ENCODE data around the gene ANTKMT. TPM values are rescaled to one million over a fixed set of nuclear protein-coding genes. Genes with fewer than 3 reads are reported as not detected.

ANTKMT gene
- total and polyA plus RNA-seq, 7 experiments from 2014 or later, result 11.9 to 26.8 (median 14.7) TPM

DNA sequence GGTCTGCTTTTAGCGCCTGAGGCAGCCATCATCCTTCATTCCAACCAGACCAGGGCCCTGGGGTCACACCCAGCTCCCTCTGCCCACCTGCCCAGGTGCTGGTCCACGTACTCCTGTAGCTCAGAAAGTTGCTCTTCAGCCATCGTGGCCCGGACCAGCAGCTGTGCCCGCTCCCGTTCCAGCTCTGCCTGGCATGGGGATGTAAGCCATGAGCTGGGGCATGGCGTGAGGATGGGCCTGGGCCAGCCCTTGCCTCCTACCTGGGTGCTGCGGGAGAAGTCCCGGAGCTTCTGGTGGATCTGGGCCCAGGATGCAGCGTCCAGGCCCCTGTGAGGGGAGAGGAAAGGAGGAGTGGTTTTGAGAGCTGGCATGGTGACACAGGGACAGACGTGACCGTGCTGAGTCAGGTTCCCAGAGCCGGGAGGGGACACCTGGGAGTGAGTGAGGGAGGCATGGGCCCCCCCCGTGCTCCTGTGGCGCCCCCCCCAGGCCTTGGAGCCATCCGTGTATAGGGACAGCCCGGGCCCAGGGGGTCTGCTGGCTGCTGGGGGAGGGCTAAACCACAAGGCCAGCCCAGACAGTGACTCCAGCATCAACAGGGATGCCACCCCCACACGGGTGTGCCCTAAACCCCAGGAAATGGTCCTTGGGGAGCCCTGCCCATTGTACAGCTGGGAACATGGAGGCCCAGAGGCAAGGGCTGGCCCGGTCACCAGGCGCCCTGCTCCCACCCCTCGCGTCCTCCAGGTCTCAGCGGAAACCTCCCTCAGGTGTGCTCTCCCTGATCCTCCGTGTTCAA lies 2.1 kb downstream of the ANTKMT start:
- Histone ChIP-seq H3K9me3 (ENCODE audit: control insufficient read depth in 2 of 3, low read length in 3 of 3) (no peaks in the 10 kb centered on the region), H3K4me3 (ENCODE audit: low read length) (no peak overlapping the region), H3K27me3 (ENCODE audit: control insufficient read depth in 2 of 2, insufficient read depth in 2 of 2, low read length in 2 of 2) (no peaks in the 10 kb centered on the region), H3K4me1 (ENCODE audit: control insufficient read depth in 2 of 2, insufficient read depth in 2 of 2, low read length in 2 of 2) (peaks cover 25 to 28% of the 10 kb centered on the region in 2 donors), H3K27ac (ENCODE audit: low read depth, low read length) (no peak overlapping the region), H3K36me3 (ENCODE audit: control insufficient read depth in 2 of 3, insufficient read depth in 3 of 3, low read length in 3 of 3) (no peaks in the 10 kb centered on the region)
- intact Hi-C loops (cut with micrococcal nuclease), result no loop called here
- Mint-ChIP-seq H3K27ac (peak overlapping the region in 1 of 9 donors; percentile 9), H3K27me3 (peaks cover 0 to 16% (median 0%) of the 10 kb centered on the region in 5 donors), H3K9me3 (no peaks in the 10 kb centered on the region), H3K4me1 (peaks cover 0 to 26% (median 17%) of the 10 kb centered on the region in 7 donors), H3K4me3 (peak overlapping the region in 6 of 10 donors; percentile 17 to 87 (median 36)), H3K36me3 (no peaks in the 10 kb centered on the region)
- ChIA-PET POLR2A (interaction anchor here (0.6 to 3.1 kb wide), 2 partner anchors 17 to 53 kb away, joined by 3 to 11 read pairs; partner anchors contain the start of gene CIAO3), CTCF (interaction anchor here (1.0 to 1.5 kb wide), 2 partner anchors 10 to 28 kb away, joined by 3 to 7 read pairs; no protein-coding TSS in a partner anchor)
- ATAC-seq (no peak), DNase-seq (no peak)

DNA sequence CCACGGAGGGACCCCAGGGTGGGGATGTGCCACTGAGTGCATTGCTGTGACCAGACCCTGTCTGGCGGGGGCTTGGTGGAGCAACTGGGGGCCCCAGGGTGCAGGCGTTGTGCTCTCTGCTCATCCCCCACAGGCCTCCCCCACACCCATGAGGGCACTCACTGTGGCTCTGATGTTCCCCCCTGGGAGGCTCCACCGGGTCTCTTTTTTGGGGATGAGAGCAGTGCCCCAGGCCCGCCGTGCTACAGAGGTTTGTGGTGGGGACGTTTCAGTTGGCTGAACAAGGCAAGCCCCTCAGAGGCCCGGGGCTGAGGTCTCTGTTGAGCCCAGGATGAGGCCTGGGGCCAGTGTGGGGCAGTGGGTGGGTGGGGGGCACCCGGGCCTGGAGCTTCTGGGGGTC lies 2.7 kb downstream of the ANTKMT start:
- Mint-ChIP-seq H3K27me3 (peaks cover 0 to 16% (median 0%) of the 10 kb centered on the region in 5 donors), H3K9me3 (no peaks in the 10 kb centered on the region), H3K27ac (no peak overlapping the region), H3K36me3 (no peaks in the 10 kb centered on the region), H3K4me3 (peak overlapping the region in 1 of 10 donors; percentile 41), H3K4me1 (peaks cover 0 to 26% (median 16%) of the 10 kb centered on the region in 7 donors)
- ATAC-seq, result no peak
- DNase-seq, result no peak
- POLR2A ChIA-PET, result interaction anchor here (3.1 kb wide), 1 partner anchor 17 kb away, joined by 11 read pairs; the partner anchor contains the start of gene CIAO3
- Histone ChIP-seq H3K9me3 (ENCODE audit: control insufficient read depth in 2 of 3, low read length in 3 of 3) (no peaks in the 10 kb centered on the region), H3K27ac (ENCODE audit: low read depth, low read length) (no peak overlapping the region), H3K27me3 (ENCODE audit: control insufficient read depth in 2 of 2, insufficient read depth in 2 of 2, low read length in 2 of 2) (no peaks in the 10 kb centered on the region), H3K4me1 (ENCODE audit: control insufficient read depth in 2 of 2, insufficient read depth in 2 of 2, low read length in 2 of 2) (peaks cover 25 to 28% of the 10 kb centered on the region in 2 donors), H3K4me3 (ENCODE audit: low read length) (no peak overlapping the region), H3K36me3 (ENCODE audit: control insufficient read depth in 2 of 3, insufficient read depth in 3 of 3, low read length in 3 of 3) (no peaks in the 10 kb centered on the region)
- CTCF ChIA-PET, result interaction anchor here (0.9 to 1.0 kb wide), 2 partner anchors 28 to 61 kb away, joined by 3 read pairs; no protein-coding TSS in a partner anchor
- intact Hi-C loops (cut with micrococcal nuclease), result no loop called here

DNA sequence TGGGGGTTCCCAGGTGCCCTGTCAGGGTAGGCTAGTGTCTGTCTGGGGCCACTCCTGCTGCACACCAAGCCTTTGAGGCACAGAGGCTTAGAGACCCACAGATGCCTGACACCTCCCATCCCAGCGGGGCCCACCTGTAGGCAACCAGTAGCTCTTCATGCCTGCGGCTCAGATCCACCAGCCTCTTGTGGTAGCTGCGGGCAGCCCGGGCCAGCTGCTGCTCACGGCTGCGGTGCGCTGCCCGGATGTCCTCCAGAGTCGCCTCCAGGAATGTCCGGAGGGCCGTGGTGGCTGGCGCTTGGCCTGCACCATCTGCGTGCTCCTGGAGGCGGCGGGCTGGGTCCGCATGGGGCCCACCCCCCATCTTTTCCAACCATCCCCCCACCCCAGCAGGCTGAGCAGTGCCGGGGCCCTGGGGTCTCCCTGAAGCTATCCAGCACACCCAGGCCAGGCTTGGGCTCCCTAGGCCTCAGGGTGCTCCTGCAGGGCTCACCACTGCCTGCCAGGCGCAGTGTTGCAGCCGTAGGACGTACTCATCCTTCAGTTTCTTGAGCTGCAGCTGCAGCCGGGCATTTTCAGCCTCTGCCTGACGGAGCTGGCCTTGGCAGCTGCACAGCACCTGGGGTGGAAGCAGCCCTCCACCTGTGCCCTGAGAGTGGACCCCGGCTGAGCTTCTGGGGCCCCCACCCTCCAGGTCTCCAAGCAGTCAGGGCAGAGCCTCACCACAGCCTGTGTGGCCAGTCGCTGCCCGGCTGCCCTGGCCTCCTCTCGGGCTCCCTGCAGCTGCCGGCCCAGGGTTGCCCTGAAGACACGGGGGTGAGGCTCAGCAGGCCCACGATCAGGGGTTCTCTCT lies 3.5 kb downstream of the ANTKMT start:
- Histone ChIP-seq H3K4me3 (ENCODE audit: low read length) (no peak overlapping the region), H3K27me3 (ENCODE audit: control insufficient read depth in 2 of 2, insufficient read depth in 2 of 2, low read length in 2 of 2) (no peaks in the 10 kb centered on the region), H3K9me3 (ENCODE audit: control insufficient read depth in 2 of 3, low read length in 3 of 3) (no peaks in the 10 kb centered on the region), H3K27ac (ENCODE audit: low read depth, low read length) (no peak overlapping the region), H3K4me1 (ENCODE audit: control insufficient read depth in 2 of 2, insufficient read depth in 2 of 2, low read length in 2 of 2) (peaks cover 22 to 23% of the 10 kb centered on the region in 2 donors), H3K36me3 (ENCODE audit: control insufficient read depth in 2 of 3, insufficient read depth in 3 of 3, low read length in 3 of 3) (no peaks in the 10 kb centered on the region)
- H3K27me3 Mint-ChIP-seq, result peaks cover 0 to 10% (median 0%) of the 10 kb centered on the region in 5 donors
- ChIA-PET CTCF (interaction anchor here (0.9 to 1.4 kb wide), 3 partner anchors 12 to 60 kb away, joined by 3 to 4 read pairs (median 4); no protein-coding TSS in a partner anchor), POLR2A (interaction anchor here (0.5 to 0.9 kb wide), 2 partner anchors 11 to 53 kb away, joined by 3 to 4 read pairs; no protein-coding TSS in a partner anchor)
- no peak for ATAC-seq
- H3K36me3 Mint-ChIP-seq, result no peaks in the 10 kb centered on the region
- peaks cover 0 to 21% (median 9%) of the 10 kb centered on the region in 7 donors for H3K4me1 Mint-ChIP-seq
- H3K9me3 Mint-ChIP-seq, result no peaks in the 10 kb centered on the region
- H3K27ac Mint-ChIP-seq, result no peak overlapping the region
- H3K4me3 Mint-ChIP-seq, result no peak overlapping the region
- intact Hi-C loops (cut with micrococcal nuclease), result loop anchor here in 1 of 2 donors (5.0 kb wide), 1 partner anchor 587 kb away; the partner anchor contains the start of gene NPRL3
- no peak for DNase-seq

DNA sequence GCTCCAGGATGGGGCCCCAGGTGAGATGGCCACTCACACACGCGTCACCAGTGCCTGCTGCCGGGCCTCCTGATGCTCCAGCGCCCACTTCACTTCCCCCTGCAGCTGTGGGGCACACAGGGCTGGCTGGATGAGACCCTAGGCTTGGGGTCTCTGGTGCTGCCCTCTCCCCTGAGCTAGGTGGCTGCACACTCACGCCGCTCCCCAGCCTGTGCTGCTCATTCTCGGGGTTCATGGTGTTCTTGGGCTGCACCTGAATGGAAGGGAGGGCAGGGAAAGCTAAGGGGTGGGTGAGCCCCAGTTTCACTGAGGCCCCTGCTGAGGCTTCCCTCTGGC lies 4.1 kb downstream of the ANTKMT start:
- intact Hi-C loops (cut with micrococcal nuclease), result loop anchor here in 1 of 2 donors (5.0 kb wide), 1 partner anchor 588 kb away; the partner anchor contains the start of gene NPRL3
- H3K36me3 ChIP-seq (ENCODE audit: control insufficient read depth in 2 of 3, insufficient read depth in 3 of 3, low read length in 3 of 3), result no peaks in the 10 kb centered on the region
- no peak overlapping the region for H3K27ac Mint-ChIP-seq
- H3K9me3 Mint-ChIP-seq, result no peaks in the 10 kb centered on the region
- DNase-seq, result no peak
- H3K4me3 ChIP-seq (ENCODE audit: low read length), result no peak overlapping the region
- no peaks in the 10 kb centered on the region for H3K27me3 ChIP-seq (ENCODE audit: control insufficient read depth in 2 of 2, insufficient read depth in 2 of 2, low read length in 2 of 2)
- POLR2A ChIA-PET, result interaction anchor here (0.9 to 1.4 kb wide), 2 partner anchors 11 to 16 kb away, joined by 3 to 5 read pairs; partner anchors contain the start of gene CIAO3
- H3K27me3 Mint-ChIP-seq, result peaks cover 0 to 9% (median 0%) of the 10 kb centered on the region in 5 donors
- H3K4me1 Mint-ChIP-seq, result peaks cover 0 to 15% (median 9%) of the 10 kb centered on the region in 7 donors
- ATAC-seq, result no peak
- no peaks in the 10 kb centered on the region for H3K36me3 Mint-ChIP-seq
- CTCF ChIA-PET, result interaction anchor here (1.0 to 1.4 kb wide), 3 partner anchors 13 to 335 kb away, joined by 3 to 4 read pairs (median 4); no protein-coding TSS in a partner anchor
- H3K4me1 ChIP-seq (ENCODE audit: control insufficient read depth in 2 of 2, insufficient read depth in 2 of 2, low read length in 2 of 2), result peaks cover 18 to 20% of the 10 kb centered on the region in 2 donors
- no peak overlapping the region for H3K4me3 Mint-ChIP-seq
- H3K9me3 ChIP-seq (ENCODE audit: control insufficient read depth in 2 of 3, low read length in 3 of 3), result no peaks in the 10 kb centered on the region
- H3K27ac ChIP-seq (ENCODE audit: low read depth, low read length), result no peak overlapping the region

DNA sequence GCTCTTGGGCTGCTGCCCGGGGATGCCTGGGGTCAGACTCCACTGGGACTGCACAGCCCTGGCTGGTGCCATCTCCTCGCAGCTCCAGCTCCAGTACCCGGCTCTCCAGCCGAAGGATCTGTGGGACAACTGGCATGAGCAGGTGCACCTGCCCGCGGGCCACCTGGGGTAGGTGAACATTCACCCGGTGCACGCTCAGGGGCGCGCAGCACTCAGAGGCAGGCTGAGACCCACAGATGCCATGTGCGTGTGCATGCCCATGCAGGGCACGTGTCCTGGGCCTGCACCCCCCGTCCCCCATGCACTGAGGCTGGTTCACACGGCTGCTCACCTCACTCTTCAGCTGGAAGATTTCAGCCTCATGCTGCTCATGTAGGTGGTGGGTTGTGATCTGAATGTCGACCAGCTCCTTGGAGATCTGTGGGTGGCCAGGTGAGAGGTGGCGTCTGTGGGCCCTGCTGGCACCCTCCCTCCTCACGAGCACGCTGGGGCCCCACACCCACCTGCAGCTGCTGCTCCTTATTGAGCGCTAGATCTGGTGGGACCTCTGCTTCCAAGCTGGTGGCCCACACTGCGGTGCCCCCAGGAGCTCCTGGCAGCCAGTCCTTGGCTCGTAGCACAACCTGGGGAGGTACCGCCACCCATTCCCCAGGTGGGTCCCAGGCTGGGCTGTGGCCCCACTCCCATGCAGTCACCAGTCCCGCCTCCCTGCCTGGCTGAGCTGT lies 4.7 kb downstream of the ANTKMT start:
- POLR2A ChIA-PET, result interaction anchor here (0.9 to 1.4 kb wide), 3 partner anchors 9 to 15 kb away, joined by 3 to 5 read pairs (median 3); partner anchors contain the start of gene CIAO3
- intact Hi-C loops (cut with micrococcal nuclease), result loop anchor here (2.0 to 5.0 kb wide), 2 partner anchors 15 to 588 kb away; partner anchors contain the start of genes CIAO3 (in 1 of the 2) and NPRL3 (in 1 of the 2)

More for the DNA sequence above, 4.7 kb downstream of the ANTKMT start:
- Histone ChIP-seq H3K9me3 (ENCODE audit: control insufficient read depth in 2 of 3, low read length in 3 of 3) (no peaks in the 10 kb centered on the region), H3K4me1 (ENCODE audit: control insufficient read depth in 2 of 2, insufficient read depth in 2 of 2, low read length in 2 of 2) (peaks cover 12 to 15% of the 10 kb centered on the region in 2 donors), H3K4me3 (ENCODE audit: low read length) (no peak overlapping the region), H3K27ac (ENCODE audit: low read depth, low read length) (no peak overlapping the region), H3K27me3 (ENCODE audit: control insufficient read depth in 2 of 2, insufficient read depth in 2 of 2, low read length in 2 of 2) (no peaks in the 10 kb centered on the region), H3K36me3 (ENCODE audit: control insufficient read depth in 2 of 3, insufficient read depth in 3 of 3, low read length in 3 of 3) (no peaks in the 10 kb centered on the region)
- ATAC-seq, result no peak
- Mint-ChIP-seq H3K4me1 (peaks cover 0 to 10% (median 4%) of the 10 kb centered on the region in 7 donors), H3K27me3 (peaks cover 0 to 6% (median 0%) of the 10 kb centered on the region in 5 donors), H3K36me3 (no peaks in the 10 kb centered on the region), H3K27ac (peak overlapping the region in 2 of 9 donors; percentile 32 to 33), H3K4me3 (peak overlapping the region in 4 of 10 donors; percentile 11 to 87 (median 26)), H3K9me3 (no peaks in the 10 kb centered on the region)
- CTCF ChIA-PET, result interaction anchor here (0.8 to 1.8 kb wide), 6 partner anchors 8 to 336 kb away, joined by 3 to 5 read pairs (median 4); partner anchors contain the start of gene CIAO3
- no peak for DNase-seq

All from naive thymus-derived CD4-positive, alpha-beta T cell (primary cell).